H1 (cell line): Measurements from ENCODE around the gene SLC35A3. TPM values are rescaled to one million over a fixed set of nuclear protein-coding genes. Genes with fewer than 3 reads are reported as not detected.

Source experiments
- CTCF ChIA-PET: fragments of 300-600 bp; sonication (Branson Sonifier 250); formaldehyde crosslinking; loops from one replicate; lab custom pipeline; 2021; ENCODE audit not compliant: partially characterized antibody; lab: Charles Lee
- POLR2A ChIA-PET: fragments of 300-600 bp; sonication (Branson Sonifier 250); formaldehyde crosslinking; loops from one replicate; lab custom pipeline; 2021; ENCODE audit warnings: inconsistent platforms; ENCODE audit not compliant: partially characterized antibody; lab: Charles Lee
- DNase-seq, 2 experiments: peaks; one replicate each; pipeline versions ENCODE4 v3.0.0 to v3.0.0-alpha.2; 2010 to 2022; ENCODE audit warnings: low spot score in 2 of 2, low read depth in 1 of 2, mixed read lengths in 1 of 2
- FAIRE-seq: peaks from 2 replicates; lab custom pipeline; 2011; peaks lifted over from hg19 to GRCh38; lab: Jason Lieb, UNC
- H2AFZ ChIP-seq: 2 replicates; pipeline ENCODE4 v1.8.1; 2012; ENCODE audit warnings: low read length, inconsistent platforms
- H2AK5ac ChIP-seq: 2 replicates; pipeline ENCODE4 v1.6.1; 2013; ENCODE audit warnings: low read depth, low read length
- H2BK120ac ChIP-seq: replicated peaks from 2 replicates; pipeline ENCODE3; 2013; ENCODE audit warnings: low read depth, low read length, inconsistent platforms
- H2BK12ac ChIP-seq: 2 replicates; pipeline ENCODE4 v1.6.1; 2013; ENCODE audit warnings: low read depth, low read length
- H2BK15ac ChIP-seq: 2 replicates; pipeline ENCODE4 v1.6.1; 2013; ENCODE audit warnings: low read length
- H2BK20ac ChIP-seq: 2 replicates; pipeline ENCODE4 v1.6.1; 2013; ENCODE audit warnings: low read length
- H2BK5ac ChIP-seq: 2 replicates; pipeline ENCODE4 v1.6.1; 2013; ENCODE audit warnings: low read depth, low read length
- H3K14ac ChIP-seq: 2 replicates; pipeline ENCODE4 v1.6.1; 2013; ENCODE audit warnings: inconsistent platforms; ENCODE audit not compliant: insufficient read length
- H3K18ac ChIP-seq: 2 replicates; pipeline ENCODE4 v1.6.1; 2013; ENCODE audit warnings: low read length; ENCODE audit errors: extremely low read depth
- H3K23ac ChIP-seq: 2 replicates; pipeline ENCODE4 v1.6.1; 2013; ENCODE audit warnings: inconsistent platforms; ENCODE audit not compliant: insufficient read length
- H3K23me2 ChIP-seq: 2 replicates; pipeline ENCODE4 v1.6.1; 2013; ENCODE audit warnings: low read depth, low read length
- H3K27ac ChIP-seq: 2 replicates; pipeline ENCODE4 v1.6.1; 2011; ENCODE audit warnings: low read depth, low read length, inconsistent platforms
- H3K27me3 ChIP-seq, 4 experiments: replicated peaks in 1 of 4; 1 replicate in 1 of 4; 2 replicates in 3 of 4; pipeline versions ENCODE4 v1.6.1 to v1.8.1; 2011 to 2013; ENCODE audit warnings: low read length in 3 of 4, mild to moderate bottlenecking in 3 of 4, inconsistent platforms in 2 of 4, mixed read lengths in 2 of 4, moderate library complexity in 1 of 4; ENCODE audit not compliant: control insufficient read depth in 3 of 4, insufficient read depth in 3 of 4; ENCODE audit errors: extremely low read depth in 1 of 4
- H3K36me3 ChIP-seq, 4 experiments: 2 replicates each; pipeline versions ENCODE4 v1.6.1 to v1.8.1; 2011 to 2013; ENCODE audit warnings: mild to moderate bottlenecking in 4 of 4, low read length in 3 of 4, moderate library complexity in 2 of 4, control low read depth in 1 of 4, inconsistent platforms in 1 of 4; ENCODE audit not compliant: insufficient read depth in 4 of 4, control insufficient read depth in 2 of 4
- H3K4ac ChIP-seq: replicated peaks from 2 replicates; pipeline ENCODE3; 2013; ENCODE audit warnings: low read length, low read depth, mixed read lengths, inconsistent platforms; ENCODE audit not compliant: insufficient read length
- H3K4me1 ChIP-seq, 4 experiments: replicated peaks in 1 of 4; 1 replicate in 1 of 4; 2 replicates in 3 of 4; pipeline versions ENCODE4 v1.6.1 to v1.8.1; 2011 to 2013; ENCODE audit warnings: low read length in 3 of 4, inconsistent platforms in 2 of 4, mixed read lengths in 1 of 4; ENCODE audit not compliant: insufficient read depth in 4 of 4, control insufficient read depth in 3 of 4
- H3K4me2 ChIP-seq, 2 experiments: 2 replicates each; pipeline versions ENCODE4 v1.6.1 to v1.8.1; 2011 to 2013; ENCODE audit warnings: low read depth in 2 of 2, low read length in 2 of 2, control low read depth in 1 of 2, inconsistent platforms in 1 of 2, mild to moderate bottlenecking in 1 of 2; ENCODE audit not compliant: insufficient read depth in 1 of 2
- H3K4me3 ChIP-seq, 4 experiments: fragments of 200-600, 300-600 bp in 1 of 4; sonication (generic), shearing (Covaris generic), sonication (Bioruptor Twin) in 1 of 4; 2 replicates each; pipeline versions ENCODE4 v1.5.1 to v1.8.1; 2011 to 2016; ENCODE audit warnings: low read length in 4 of 4, low read depth in 3 of 4, control low read depth in 2 of 4, inconsistent platforms in 2 of 4, mild to moderate bottlenecking in 2 of 4, mixed read lengths in 1 of 4, moderate library complexity in 1 of 4; ENCODE audit not compliant: insufficient read depth in 2 of 4; ENCODE audit errors: extremely low read depth in 1 of 4
- H3K56ac ChIP-seq: replicated peaks from 2 replicates; pipeline ENCODE3; 2013; ENCODE audit warnings: low read depth, mild to moderate bottlenecking, mixed read lengths, low read length, inconsistent platforms; ENCODE audit not compliant: insufficient read length
- H3K79me1 ChIP-seq: 2 replicates; pipeline ENCODE4 v1.6.1; 2013; ENCODE audit warnings: low read depth, low read length, control low read depth
- H3K79me2 ChIP-seq, 2 experiments: 2 replicates each; pipeline versions ENCODE4 v1.6.1 to v1.8.1; 2012 to 2013; ENCODE audit warnings: low read length in 2 of 2, mild to moderate bottlenecking in 2 of 2, inconsistent platforms in 1 of 2; ENCODE audit not compliant: insufficient read depth in 2 of 2, control insufficient read depth in 1 of 2
- H3K9ac ChIP-seq, 4 experiments: replicated peaks in 1 of 4; 1 replicate in 1 of 4; 2 replicates in 3 of 4; pipeline versions ENCODE4 v1.6.1 to v1.8.1; 2011 to 2013; ENCODE audit warnings: low read depth in 3 of 4, low read length in 3 of 4, control low read depth in 2 of 4, mild to moderate bottlenecking in 2 of 4, moderate library complexity in 2 of 4, inconsistent platforms in 1 of 4; ENCODE audit errors: extremely low read depth in 1 of 4
- H3K9me3 ChIP-seq, 2 experiments: 2 replicates each; pipeline versions ENCODE4 v1.6.1 to v1.8.1; 2012 to 2013; ENCODE audit warnings: mild to moderate bottlenecking in 2 of 2, moderate library complexity in 2 of 2, control low read depth in 1 of 2, inconsistent platforms in 1 of 2, low read depth in 1 of 2, low read length in 1 of 2, mixed read lengths in 1 of 2; ENCODE audit not compliant: insufficient read depth in 2 of 2
- H4K20me1 ChIP-seq, 2 experiments: replicated peaks in 1 of 2; 2 replicates each; pipeline versions ENCODE3 to v1.8.1; 2011 to 2013; ENCODE audit warnings: inconsistent platforms in 2 of 2, low read length in 2 of 2, mild to moderate bottlenecking in 1 of 2; ENCODE audit not compliant: insufficient read depth in 2 of 2, control insufficient read depth in 1 of 2
- H4K5ac ChIP-seq: 2 replicates; pipeline ENCODE4 v1.6.1; 2013; ENCODE audit warnings: low read length, low read depth, mixed read lengths, inconsistent platforms; ENCODE audit not compliant: insufficient read length
- H4K8ac ChIP-seq: 2 replicates; pipeline ENCODE4 v1.8.0; 2013; ENCODE audit warnings: mild to moderate bottlenecking, moderate library complexity, low read length, inconsistent platforms; ENCODE audit not compliant: insufficient read depth; ENCODE audit errors: extremely low read depth
- H4K91ac ChIP-seq: replicated peaks from 2 replicates; pipeline ENCODE3; 2013; ENCODE audit warnings: low read length, mixed read lengths, inconsistent platforms; ENCODE audit not compliant: insufficient read length
- BRCA1 ChIP-seq: IDR thresholded peaks from 2 replicates; pipeline ENCODE4 v1.6.1; 2012; ENCODE audit warnings: low read depth, low read length, improper control_type of control experiment
- E2F6 ChIP-seq: IDR thresholded peaks from 2 replicates; pipeline ENCODE4 v1.6.1; 2012; ENCODE audit warnings: inconsistent platforms
- FOSL1 ChIP-seq: IDR thresholded peaks from 2 replicates; pipeline ENCODE4 v1.6.1; 2011; ENCODE audit warnings: mild to moderate bottlenecking, low read depth, low read length, moderate library complexity; ENCODE audit not compliant: insufficient read depth
- KDM5A ChIP-seq: fragments of 200-600 bp; IDR thresholded peaks from 2 replicates; pipeline ENCODE4 v1.7.1; 2012; ENCODE audit warnings: mild to moderate bottlenecking, low read length, inconsistent platforms, mixed read lengths
- WGBS, 2 experiments: shearing (Covaris generic) in 1 of 2; methylation state at CpG; one replicate each; pipeline versions ENCODE4 v1.1.6 to v1.1.7; 2013 to 2015; ENCODE audit warnings: low lambda C conversion rate in 2 of 2, mixed read lengths in 2 of 2, inconsistent platforms in 1 of 2, low coverage in 1 of 2, missing lambda C conversion rate in 1 of 2; ENCODE audit not compliant: insufficient replicate concordance in 2 of 2, insufficient coverage in 1 of 2, insufficient read length in 1 of 2; ENCODE audit errors: extremely low coverage in 1 of 2, missing lambda C conversion rate in 1 of 2; 5-methylcytosine and 5-hydroxymethylcytosine counted together
- polyA plus RNA-seq, 7 experiments: library from polyadenylated mRNA; depleted of rRNA in 3 of 7; stranded (reverse) in 5 of 7; unstranded in 2 of 7; fragments of >200 nt in 5 of 7; fragments of 200-250 nt in 2 of 7; gene quantifications; 1 replicate in 5 of 7; 2 replicates in 1 of 7; 4 replicates in 1 of 7; pipeline versions ENCODE4 v1.2.1 to v1.2.3, GENCODE V29; 2011 to 2013; ENCODE audit warnings: missing spikeins in 2 of 7, mixed read lengths in 2 of 7
- total RNA-seq: library from RNA; stranded (reverse); fragmentation: NEBNext Ultra II Directional; extraction: Animal tissue kit (Norgen Biotek cat#: 25700); gene quantifications from 2 replicates; pipeline ENCODE4 v1.2.1, GENCODE V29; 2021

The SLC35A3 gene
- total and polyA plus RNA-seq, 2 of the 8 experiments (the other 6 are each of a cell fraction or from before 2014, with no cell fraction given), result 3.0 to 13.8 TPM

GRCh38 chr1:100001462-100001861 is 31.7 kb downstream of the SLC35A3 start:
- Histone ChIP-seq H3K36me3 (no peaks in the 10 kb centered on the region), H4K20me1 (no peaks in the 10 kb centered on the region), H3K4ac (no peak overlapping the region), H2BK5ac (no peak overlapping the region), H2BK120ac (no peak overlapping the region), H3K23ac (no peak overlapping the region), H3K4me2 (no peak overlapping the region), H4K91ac (no peak overlapping the region), H4K8ac (no peak overlapping the region), H3K14ac (no peak overlapping the region), H3K9me3 (no peaks in the 10 kb centered on the region), H3K4me3 (no peak overlapping the region), H2BK15ac (no peak overlapping the region), H3K79me1 (no peaks in the 10 kb centered on the region), H3K27me3 (no peaks in the 10 kb centered on the region), H4K5ac (no peak overlapping the region), H3K18ac (no peak overlapping the region), H3K56ac (no peak overlapping the region), H2AFZ (no peak overlapping the region), H2BK12ac (no peak overlapping the region), H3K9ac (no peak overlapping the region), H3K27ac (no peak overlapping the region), H3K23me2 (no peaks in the 10 kb centered on the region), H3K4me1 (no peaks in the 10 kb centered on the region; a peak in 1 of 7 replicates), H3K79me2 (no peaks in the 10 kb centered on the region; a peak in 1 of 4 replicates), H2BK20ac (no peak overlapping the region), H2AK5ac (no peak overlapping the region)
- DNase-seq (no peak), FAIRE-seq (no peak)
- ChIA-PET CTCF (interaction anchor here (1.5 to 1.6 kb wide), 2 partner anchors 10 kb away, joined by 4 read pairs; no protein-coding TSS in a partner anchor), POLR2A (no interaction called here)
- WGBS, 2 experiments, result 97% methylated on average over 2 of the region's 2 CpGs; no CpG with 5 or more reads in 1 of the 2 experiments
- TF ChIP-seq BRCA1, result no peak
- no peak for TF ChIP-seq FOSL1
- TF ChIP-seq E2F6, result no peak
- TF ChIP-seq KDM5A, result no peak
